PC-9 (cell line): ENCODE results near the gene ANKZF1.

ENCODE experiments used
- EZH2 ChIP-seq: fragments of 200-600 bp; sonication (generic); IDR thresholded peaks from 2 replicates; pipeline ENCODE4 v1.8.0; 2017; ENCODE audit warnings: antibody characterized with exemption, low read depth
- TF ChIP-seq, protein P1 (sequence below): fragments of 200-600 bp; sonication (generic); conservative IDR thresholded peaks from 2 replicates; pipeline ENCODE4 v1.6.1; 2017; ENCODE audit warnings: mixed run types, antibody characterized with exemption, mild to moderate bottlenecking, moderate library complexity

GRCh38 chr2:219272356-219272755, 42.8 kb downstream of the ANKZF1 start:
- TF ChIP-seq EZH2, result no peak
- TF ChIP-seq, protein P1, sequence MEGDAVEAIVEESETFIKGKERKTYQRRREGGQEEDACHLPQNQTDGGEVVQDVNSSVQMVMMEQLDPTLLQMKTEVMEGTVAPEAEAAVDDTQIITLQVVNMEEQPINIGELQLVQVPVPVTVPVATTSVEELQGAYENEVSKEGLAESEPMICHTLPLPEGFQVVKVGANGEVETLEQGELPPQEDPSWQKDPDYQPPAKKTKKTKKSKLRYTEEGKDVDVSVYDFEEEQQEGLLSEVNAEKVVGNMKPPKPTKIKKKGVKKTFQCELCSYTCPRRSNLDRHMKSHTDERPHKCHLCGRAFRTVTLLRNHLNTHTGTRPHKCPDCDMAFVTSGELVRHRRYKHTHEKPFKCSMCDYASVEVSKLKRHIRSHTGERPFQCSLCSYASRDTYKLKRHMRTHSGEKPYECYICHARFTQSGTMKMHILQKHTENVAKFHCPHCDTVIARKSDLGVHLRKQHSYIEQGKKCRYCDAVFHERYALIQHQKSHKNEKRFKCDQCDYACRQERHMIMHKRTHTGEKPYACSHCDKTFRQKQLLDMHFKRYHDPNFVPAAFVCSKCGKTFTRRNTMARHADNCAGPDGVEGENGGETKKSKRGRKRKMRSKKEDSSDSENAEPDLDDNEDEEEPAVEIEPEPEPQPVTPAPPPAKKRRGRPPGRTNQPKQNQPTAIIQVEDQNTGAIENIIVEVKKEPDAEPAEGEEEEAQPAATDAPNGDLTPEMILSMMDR, result no peak
